ENCODE results near the gene SCUBE1. TPM values are rescaled to one million over a fixed set of nuclear protein-coding genes. Genes with fewer than 3 reads are reported as not detected.
A peak's percentile ranks its signal among the peaks of the same experiment; 100 is the strongest.

Gene SCUBE1
- total and polyA plus RNA-seq, 2 of the 8 experiments (the other 6 are each of a cell fraction or from before 2014, with no cell fraction given): 2.3 to 4.9 TPM

DNA sequence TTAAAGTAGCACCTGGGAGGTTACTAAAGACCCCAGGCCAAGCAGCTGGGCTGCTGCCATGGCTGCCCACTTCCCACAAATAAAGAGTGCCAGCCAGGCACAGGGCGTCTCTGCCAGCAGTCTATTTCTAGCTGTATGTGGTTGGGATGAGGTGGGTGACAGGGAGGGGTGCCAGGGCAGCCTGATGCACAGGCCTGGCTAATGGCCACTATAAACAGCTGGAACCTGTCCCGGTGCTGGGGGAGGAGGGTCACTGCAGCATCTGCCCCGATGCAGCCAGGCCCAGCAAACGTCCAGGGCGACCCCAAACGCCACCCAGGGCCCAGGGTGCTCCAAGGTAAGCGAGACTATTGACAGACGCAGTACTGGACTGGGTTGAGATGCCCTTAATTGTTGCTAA, 37.4 kb downstream of the SCUBE1 start:
- no peak for FAIRE-seq
- H2AFZ ChIP-seq (ENCODE audit: low read length): no peak overlapping the region
- H2BK20ac ChIP-seq (ENCODE audit: low read length): no peak overlapping the region
- no peaks in the 10 kb centered on the region; a peak in 1 of 7 replicates for H3K4me1 ChIP-seq (replicated peaks in 1 of 4; ENCODE audit: control insufficient read depth in 3 of 4, insufficient read depth in 4 of 4, low read length in 3 of 4)
- H2AK5ac ChIP-seq (ENCODE audit: low read depth, low read length): no peak overlapping the region
- no peak overlapping the region for H2BK12ac ChIP-seq (ENCODE audit: low read depth, low read length)
- DNase-seq (ENCODE audit: low read depth in 1 of 2, low spot score in 2 of 2): no peak
- H3K23me2 ChIP-seq (ENCODE audit: low read depth, low read length): no peaks in the 10 kb centered on the region
- no peak overlapping the region for H3K4me3 ChIP-seq (ENCODE audit: extremely low read depth in 1 of 4, insufficient read depth in 2 of 4, low read depth in 3 of 4, low read length in 4 of 4)
- no peak overlapping the region for H3K4me2 ChIP-seq (ENCODE audit: insufficient read depth in 1 of 2, low read depth in 2 of 2, low read length in 2 of 2)
- H3K36me3 ChIP-seq (ENCODE audit: control insufficient read depth in 2 of 4, insufficient read depth in 4 of 4, low read length in 3 of 4): no peaks in the 10 kb centered on the region; a peak in 1 of 8 replicates
- H3K23ac ChIP-seq (ENCODE audit: insufficient read length): no peak overlapping the region
- H3K27ac ChIP-seq (ENCODE audit: low read depth, low read length): no peak overlapping the region
- no peak overlapping the region for H2BK15ac ChIP-seq (ENCODE audit: low read length)
- TF ChIP-seq CBX8 (IDR thresholded peaks at IDR 0.05; ENCODE audit: borderline replicate concordance, low read depth, low read length) (no peak), PHF8 (conservative IDR thresholded peaks at IDR 0.05; ENCODE audit: low read depth, low read length) (no peak), SP4 (IDR thresholded peaks at IDR 0.05; ENCODE audit: low read length) (no peak), CHD1 (IDR thresholded peaks at IDR 0.05; ENCODE audit: low read depth, low read length) (no peak), FOSL1 (IDR thresholded peaks at IDR 0.05; ENCODE audit: insufficient read depth, low read depth, low read length) (no peak), POU5F1 (IDR thresholded peaks at IDR 0.05; ENCODE audit: low read depth, low read length) (no peak), RAD21 (IDR thresholded peaks at IDR 0.05 in 1 of 2, conservative IDR thresholded peaks at IDR 0.05 in 1 of 2; ENCODE audit: low read depth in 2 of 2, low read length in 2 of 2) (no peak)
- TF ChIP-seq, protein P1, sequence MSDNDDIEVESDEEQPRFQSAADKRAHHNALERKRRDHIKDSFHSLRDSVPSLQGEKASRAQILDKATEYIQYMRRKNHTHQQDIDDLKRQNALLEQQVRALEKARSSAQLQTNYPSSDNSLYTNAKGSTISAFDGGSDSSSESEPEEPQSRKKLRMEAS (IDR thresholded peaks at IDR 0.05): no peak
- H2BK5ac ChIP-seq (ENCODE audit: low read depth, low read length): no peak overlapping the region
- no peak overlapping the region for H3K14ac ChIP-seq (ENCODE audit: insufficient read length)
- no peaks in the 10 kb centered on the region for H3K79me2 ChIP-seq (ENCODE audit: control insufficient read depth in 1 of 2, insufficient read depth in 2 of 2, low read length in 2 of 2)
- H3K9me3 ChIP-seq (ENCODE audit: insufficient read depth in 2 of 2, low read depth in 1 of 2, low read length in 1 of 2): no peaks in the 10 kb centered on the region
- no peak overlapping the region for H3K9ac ChIP-seq (replicated peaks in 1 of 4; ENCODE audit: extremely low read depth in 1 of 4, low read depth in 3 of 4, low read length in 3 of 4)
- no peaks in the 10 kb centered on the region for H4K20me1 ChIP-seq (replicated peaks in 1 of 2; ENCODE audit: control insufficient read depth in 1 of 2, insufficient read depth in 2 of 2, low read length in 2 of 2)
- POLR2A ChIA-PET (ENCODE audit: partially characterized antibody): no interaction called here
- no peaks in the 10 kb centered on the region for H3K79me1 ChIP-seq (ENCODE audit: low read depth, low read length)
- H3K56ac ChIP-seq (replicated peaks; ENCODE audit: insufficient read length, low read depth, low read length): no peak overlapping the region
- no peak overlapping the region for H3K4ac ChIP-seq (replicated peaks; ENCODE audit: insufficient read length, low read depth, low read length)
- no peak overlapping the region for H4K5ac ChIP-seq (ENCODE audit: insufficient read length, low read depth, low read length)
- no peak overlapping the region for H2BK120ac ChIP-seq (replicated peaks; ENCODE audit: low read depth, low read length)
- H3K27me3 ChIP-seq (replicated peaks in 1 of 4; ENCODE audit: control insufficient read depth in 3 of 4, extremely low read depth in 1 of 4, insufficient read depth in 3 of 4, low read length in 3 of 4): no peaks in the 10 kb centered on the region
- no peak overlapping the region for H4K91ac ChIP-seq (replicated peaks; ENCODE audit: insufficient read length, low read length)
- H3K18ac ChIP-seq (ENCODE audit: extremely low read depth, low read length): no peak overlapping the region
- H4K8ac ChIP-seq (ENCODE audit: extremely low read depth, insufficient read depth, low read length): 0 out of 2 replicates have a peak overlapping the region, but pooled peaks have one; percentile 35
- 92% methylated on average over 8 of the region's 8 CpGs; no CpG with 5 or more reads in 1 of the 2 experiments for WGBS, 2 experiments (ENCODE audit: extremely low coverage in 1 of 2, insufficient coverage in 1 of 2, insufficient read length in 1 of 2, insufficient replicate concordance in 2 of 2, low coverage in 1 of 2, low lambda C conversion rate in 2 of 2, missing lambda C conversion rate in 1 of 2)
- CTCF ChIA-PET (ENCODE audit: partially characterized antibody): interaction anchor here (1.2 to 1.6 kb wide), 3 partner anchors 39 to 73 kb away, joined by 3 read pairs; no protein-coding TSS in a partner anchor
